K562 (cell line): ENCODE data around the gene MARS1. TPM values are rescaled to one million over a fixed set of nuclear protein-coding genes. Genes with fewer than 3 reads are reported as not detected.

ENCODE experiments used
- ATAC-seq: fragments of 200-7000 bp; cut with Tn5 transposase; 3 replicates; pipeline ENCODE4 v1.9.1; 2020; ENCODE audit warnings: moderate library complexity
- BruUV-seq: library from RNA; stranded (reverse); fragments of 400-500 nt; replicated peaks from 2 replicates; lab custom pipeline; 2021; lab: Mats Ljungman, UMichigan
- CTCF ChIA-PET: fragments of 300-600 bp; formaldehyde crosslinking; extraction: SDS; loops from one replicate; lab custom pipeline; 2021; ENCODE audit warnings: low intra/inter-chr PET ratio; lab: Yijun Ruan, JAX
- POLR2A ChIA-PET: fragments of 300-600, 350-650 bp; sonication (Branson Sonifier 250); formaldehyde crosslinking; extraction: SDS; loops from one replicate; lab custom pipeline; 2021; ENCODE audit warnings: antibody characterized with exemption, inconsistent platforms; lab: Yijun Ruan, JAX
- DNase-seq, 4 experiments: peaks; one replicate each; pipeline versions ENCODE4 v3.0.0 to v3.0.0-alpha.2; 2011 to 2018; ENCODE audit warnings: low spot score in 3 of 4, mixed read lengths in 3 of 4; ENCODE audit errors: extremely low read depth in 1 of 4
- FAIRE-seq: peaks from 2 replicates; lab custom pipeline; 2011; peaks lifted over from hg19 to GRCh38; lab: Jason Lieb, UNC
- H2AFZ ChIP-seq: 2 replicates; pipeline ENCODE4 v1.6.0; 2011; ENCODE audit warnings: low read depth, low read length, control low read depth, inconsistent platforms
- H3K27ac ChIP-seq: fragments of 200-600 bp; 3 replicates; pipeline ENCODE4 v1.8.0; 2011; ENCODE audit warnings: low read depth, mild to moderate bottlenecking, control low read depth, inconsistent platforms, low read length, moderate library complexity, mixed read lengths; ENCODE audit errors: extremely low read depth
- H3K27me3 ChIP-seq, 2 experiments: fragments of 300-600 bp in 1 of 2; 2 replicates in 1 of 2; 3 replicates in 1 of 2; pipeline versions ENCODE4 v1.6.0 to v1.8.0; 2011; ENCODE audit warnings: inconsistent platforms in 2 of 2, low read length in 2 of 2, mild to moderate bottlenecking in 1 of 2, mixed read lengths in 1 of 2, moderate library complexity in 1 of 2; ENCODE audit not compliant: control insufficient read depth in 2 of 2, insufficient read depth in 2 of 2
- H3K36me3 ChIP-seq: fragments of 300-600 bp; 3 replicates; pipeline ENCODE4 v1.8.0; 2011; ENCODE audit warnings: mild to moderate bottlenecking, low read length, inconsistent platforms; ENCODE audit not compliant: control insufficient read depth, insufficient read depth
- H3K4me1 ChIP-seq, 2 experiments: fragments of 200-600 bp in 1 of 2; replicated peaks in 1 of 2; 2 replicates in 1 of 2; 3 replicates in 1 of 2; pipeline versions ENCODE4 v1.5.1 to v1.8.0; 2011; ENCODE audit warnings: inconsistent platforms in 2 of 2, low read length in 2 of 2, mild to moderate bottlenecking in 1 of 2, mixed read lengths in 1 of 2, moderate library complexity in 1 of 2; ENCODE audit not compliant: control insufficient read depth in 2 of 2, insufficient read depth in 2 of 2
- H3K4me2 ChIP-seq: 2 replicates; pipeline ENCODE4 v1.6.1; 2011; ENCODE audit warnings: low read length, control low read depth, inconsistent platforms, mixed read lengths; ENCODE audit not compliant: insufficient read depth
- H3K4me3 ChIP-seq: fragments of 200-600 bp; sonication (generic), shearing (Covaris generic); 2 replicates; pipeline ENCODE4 v1.5.1; 2016; ENCODE audit warnings: control low read depth, inconsistent platforms
- H3K79me2 ChIP-seq: fragments of 200-600 bp; 3 replicates; pipeline ENCODE4 v1.8.0; 2011; ENCODE audit warnings: low read length, inconsistent platforms; ENCODE audit not compliant: control insufficient read depth, insufficient read depth
- H3K9ac ChIP-seq, 2 experiments: 2 replicates each; pipeline versions ENCODE4 v1.6.0 to v1.6.1; 2011; ENCODE audit warnings: low read depth in 2 of 2, low read length in 2 of 2, control low read depth in 1 of 2, inconsistent platforms in 1 of 2, mild to moderate bottlenecking in 1 of 2, mixed read lengths in 1 of 2; ENCODE audit not compliant: insufficient read depth in 1 of 2
- H3K9me1 ChIP-seq: one replicate; pipeline ENCODE4 v1.6.0; 2011; ENCODE audit warnings: inconsistent platforms, mild to moderate bottlenecking, low read length, moderate library complexity; ENCODE audit not compliant: control insufficient read depth, insufficient read depth
- H3K9me3 ChIP-seq: replicated peaks from 2 replicates; pipeline ENCODE4 v1.5.1; 2011; ENCODE audit warnings: low read depth, low read length, inconsistent platforms; ENCODE audit not compliant: control insufficient read depth, insufficient read depth
- H4K20me1 ChIP-seq: replicated peaks from 2 replicates; pipeline ENCODE4 v1.6.1; 2011; ENCODE audit warnings: low read length, inconsistent platforms, mixed read lengths; ENCODE audit not compliant: control insufficient read depth, insufficient read depth
- BRCA1 ChIP-seq, 2 experiments: fragments of 450-650 bp in 1 of 2; sonication (generic) in 1 of 2; formaldehyde crosslinking in 1 of 2; IDR thresholded peaks; 2 replicates each; pipeline versions ENCODE4 v1.5.0 to v1.6.1; 2017 to 2020; ENCODE audit warnings: mild to moderate bottlenecking in 1 of 2, missing genetic modification reagents in 1 of 2
- GTF2E2 ChIP-seq: fragments of 200-800 bp; sonication (Bioruptor generic); IDR thresholded peaks from 2 replicates; pipeline ENCODE4 v1.6.1; 2016; ENCODE audit warnings: missing genetic modification characterization, missing compliant biosample characterization
- MCM5 ChIP-seq: fragments of 450-650 bp; IDR thresholded peaks from 2 replicates; pipeline ENCODE4 v1.6.1; 2016; ENCODE audit warnings: low read depth
- NR2C1 ChIP-seq, 2 experiments: fragments of 450-650 bp; IDR thresholded peaks; 2 replicates each; pipeline ENCODE4 v1.6.1; 2017; ENCODE audit warnings: mild to moderate bottlenecking in 2 of 2, antibody characterized with exemption in 1 of 2, inconsistent platforms in 1 of 2, missing compliant biosample characterization in 1 of 2, missing genetic modification characterization in 1 of 2
- PTRF ChIP-seq: fragments of 450-650 bp; IDR thresholded peaks from 2 replicates; pipeline ENCODE4 v1.6.1; 2016; ENCODE audit warnings: mild to moderate bottlenecking, missing genetic modification characterization, missing compliant biosample characterization
- STAG1 ChIP-seq: sonication (generic); formaldehyde crosslinking; IDR thresholded peaks from 2 replicates; pipeline ENCODE4 v1.5.0; 2020; ENCODE audit warnings: missing genetic modification reagents, borderline replicate concordance
- TCF3 ChIP-seq: sonication (generic); formaldehyde crosslinking; IDR thresholded peaks from 2 replicates; pipeline ENCODE4 v1.4.0; 2020; ENCODE audit warnings: mild to moderate bottlenecking, missing genetic modification reagents
- TEAD4 ChIP-seq, 2 experiments: sonication (generic) in 1 of 2; formaldehyde crosslinking in 1 of 2; IDR thresholded peaks; 2 replicates each; pipeline versions ENCODE4 v1.6.1 to v1.8.0; 2012 to 2022; ENCODE audit warnings: borderline replicate concordance in 1 of 2, inconsistent platforms in 1 of 2, low read length in 1 of 2, mild to moderate bottlenecking in 1 of 2, missing genetic modification reagents in 1 of 2
- ZC3H11A ChIP-seq: IDR thresholded peaks from 2 replicates; pipeline ENCODE4 v1.6.1; 2012; ENCODE audit warnings: low read depth, low read length, improper control_type of control experiment
- ZFP36 ChIP-seq: fragments of 150-350 bp; IDR thresholded peaks from 2 replicates; pipeline ENCODE4 v1.6.1; 2018; ENCODE audit warnings: low read length, low read depth; ENCODE audit not compliant: partially characterized antibody
- ZNF778 ChIP-seq: fragments of 450-650 bp; formaldehyde crosslinking; IDR thresholded peaks from 2 replicates; pipeline ENCODE4 v1.4.0; 2020; ENCODE audit warnings: mild to moderate bottlenecking, moderate library complexity
- ZNF830 ChIP-seq: fragments of 250-450 bp; sonication (Bioruptor Pico); IDR thresholded peaks from 2 replicates; pipeline ENCODE4 v1.5.0; 2021; ENCODE audit warnings: mild to moderate bottlenecking
- WGBS: fragments of 100-300 bp; shearing (Covaris generic); methylation state at CpG from one replicate; pipeline ENCODE4 v1.1.6; 2016; ENCODE audit warnings: low coverage, mixed read lengths; ENCODE audit not compliant: insufficient coverage; ENCODE audit errors: missing lambda C conversion rate; 5-methylcytosine and 5-hydroxymethylcytosine counted together
- in situ Hi-C: fragments of 300-500 bp; cut with MboI; formaldehyde crosslinking; loops from 4 replicates; pipeline ENCODE4 v1.15.0; 2018; ENCODE audit warnings: inconsistent platforms, mixed read lengths
- intact Hi-C: fragments of 100-400 bp; cut with micrococcal nuclease; formaldehyde crosslinking; loops from 2 replicates; pipeline ENCODE4 v1.14.2; 2022
- polyA plus RNA-seq, 8 experiments: library from polyadenylated mRNA; depleted of rRNA in 4 of 8; stranded (reverse) in 5 of 8; unstranded in 3 of 8; fragments of >200 nt; fragmentation: Nextera tagmentation in 2 of 8; fragmentation: Illumina TruSeq in 1 of 8; extraction: Ambion mirVana in 2 of 8; extraction: Trizol in 1 of 8; gene quantifications; 2 replicates each; pipeline versions ENCODE4 v1.2.1 to v1.2.3, GENCODE V29; 2011 to 2014; ENCODE audit warnings: inconsistent platforms in 1 of 8, missing spikeins in 1 of 8
- total RNA-seq, 7 experiments: library from RNA; depleted of rRNA in 6 of 7; stranded (reverse); fragments of >200 nt in 6 of 7; fragmentation: Illumina TruSeq in 2 of 7; extraction: Trizol in 2 of 7; gene quantifications; 2 replicates each; pipeline versions ENCODE4 v1.2.1 to v1.2.3, GENCODE V29; 2011 to 2021; ENCODE audit warnings: low replicate concordance in 1 of 7
- TF ChIP-seq, protein P1 (sequence below): fragments of 450-650 bp; IDR thresholded peaks from 2 replicates; pipeline ENCODE4 v1.7.0; 2016; ENCODE audit warnings: borderline replicate concordance
- TF ChIP-seq, protein P2 (sequence below): fragments of 450-650 bp; formaldehyde crosslinking; IDR thresholded peaks from 2 replicates; pipeline ENCODE4 v1.4.0; 2020; ENCODE audit warnings: mild to moderate bottlenecking, moderate library complexity

The MARS1 gene
- total and polyA plus RNA-seq, 9 of the 15 experiments (the other 6 are each of a cell fraction or from before 2014, with no cell fraction given), result 117 to 382 (median 220) TPM

DNA sequence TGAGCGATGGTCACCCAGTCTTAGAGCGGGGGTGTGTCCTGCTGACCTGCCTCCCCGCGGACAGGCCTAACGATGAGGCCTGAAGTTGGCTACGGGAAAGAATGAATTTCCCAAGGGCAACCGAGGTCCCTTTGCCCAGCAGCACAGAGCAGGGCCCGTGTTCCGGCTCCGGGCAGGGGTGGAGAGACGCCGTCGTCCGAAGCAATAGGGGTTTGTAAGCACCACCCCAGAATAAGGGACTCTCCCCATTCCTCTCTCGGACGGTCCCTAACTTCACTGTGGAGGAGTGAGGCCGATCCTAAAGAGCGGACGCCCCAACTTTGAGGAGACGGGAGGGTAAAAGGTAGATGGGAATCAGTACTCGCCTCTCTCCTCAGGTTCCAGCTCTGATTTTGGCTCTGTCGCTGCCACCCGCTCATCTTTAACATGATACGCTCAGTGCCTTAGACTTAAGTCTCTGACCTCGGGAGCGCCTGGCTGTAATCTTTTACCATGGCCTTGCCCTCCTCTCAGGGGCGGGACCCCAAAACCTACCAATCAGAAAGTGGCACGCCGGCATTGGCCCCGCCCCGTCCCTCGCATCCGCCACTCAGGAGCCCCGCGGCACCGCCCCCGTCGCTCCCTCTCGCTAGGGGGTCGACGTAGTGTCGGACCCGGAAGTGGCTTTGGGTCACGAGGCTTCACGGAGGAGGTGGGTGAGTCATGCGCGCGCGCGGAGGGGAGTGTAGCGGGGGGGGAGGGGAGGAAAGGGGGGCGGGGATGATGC lies 32.4 kb downstream of the MARS1 start, which contains the start of gene DDIT3:
TSS of gene DDIT3 (minus strand) at position 462 of the 766 bp plus-strand sequence. CDS start 3,108 bp downstream, outside the sequence.
- CTCF ChIA-PET, result no interaction called here
- FAIRE-seq (peak; percentile 93), DNase-seq (peak; percentile 94 to 99 (median 96)), ATAC-seq (peak; percentile 67)
- H3K36me3 ChIP-seq, result peaks cover 63% of the 10 kb centered on the region
- H3K27ac ChIP-seq, result peak within 1 kb of the TSS; percentile 99
- intact Hi-C loops, result loop anchor here (1.0 to 5.0 kb wide), 6 partner anchors 19 to 217 kb away; partner anchors contain the start of genes AGAP2, GLI1 and MARS1
- no peaks in the 10 kb centered on the region for H3K9me3 ChIP-seq
- peak within 1 kb of the TSS; percentile 86 for H3K4me3 ChIP-seq
- BruUV-seq, result TSS peak; percentile 63
- H2AFZ ChIP-seq, result peak within 1 kb of the TSS; percentile 93; the same call in 1 of the 2 replicates
- H3K4me1 ChIP-seq, result peaks cover 34 to 48% of the 10 kb centered on the region in 2 experiments
- peaks cover 61% of the 10 kb centered on the region for H3K79me2 ChIP-seq
- peak within 1 kb of the TSS; percentile 99 for H3K4me2 ChIP-seq
- peaks cover 45% of the 10 kb centered on the region for H4K20me1 ChIP-seq
- peak within 1 kb of the TSS; percentile 94 to 100 for H3K9ac ChIP-seq
- H3K27me3 ChIP-seq, result no peaks in the 10 kb centered on the region
- peaks cover 7% of the 10 kb centered on the region for H3K9me1 ChIP-seq
- in situ Hi-C loops, result no loop called here
- POLR2A ChIA-PET, result interaction anchor here (0.6 to 10.1 kb wide), 52 partner anchors 9 to 913 kb away, joined by 3 to 184 read pairs (median 4); partner anchors contain the start of genes ARHGEF25, B4GALNT1, CDK4 and DCTN2
- under 1% methylated on average over 42 of the region's 52 CpGs for WGBS
- no peak for TF ChIP-seq ZFP36
- TF ChIP-seq STAG1, result peak; percentile 59
- TF ChIP-seq TCF3 (CRISPR knock-in tag), result no peak
- TF ChIP-seq ZNF778, result no peak
- no peak for TF ChIP-seq PTRF (tag)
- TF ChIP-seq TEAD4 (IDR thresholded peaks at IDR 0.05; ENCODE audit: low read length), result peak; percentile 63
- TF ChIP-seq TEAD4 (CRISPR knock-in tag; IDR thresholded peaks at IDR 0.05; ENCODE audit: borderline replicate concordance), result peak; percentile 70; the same call in 1 of the 2 replicates
- TF ChIP-seq, protein P1, sequence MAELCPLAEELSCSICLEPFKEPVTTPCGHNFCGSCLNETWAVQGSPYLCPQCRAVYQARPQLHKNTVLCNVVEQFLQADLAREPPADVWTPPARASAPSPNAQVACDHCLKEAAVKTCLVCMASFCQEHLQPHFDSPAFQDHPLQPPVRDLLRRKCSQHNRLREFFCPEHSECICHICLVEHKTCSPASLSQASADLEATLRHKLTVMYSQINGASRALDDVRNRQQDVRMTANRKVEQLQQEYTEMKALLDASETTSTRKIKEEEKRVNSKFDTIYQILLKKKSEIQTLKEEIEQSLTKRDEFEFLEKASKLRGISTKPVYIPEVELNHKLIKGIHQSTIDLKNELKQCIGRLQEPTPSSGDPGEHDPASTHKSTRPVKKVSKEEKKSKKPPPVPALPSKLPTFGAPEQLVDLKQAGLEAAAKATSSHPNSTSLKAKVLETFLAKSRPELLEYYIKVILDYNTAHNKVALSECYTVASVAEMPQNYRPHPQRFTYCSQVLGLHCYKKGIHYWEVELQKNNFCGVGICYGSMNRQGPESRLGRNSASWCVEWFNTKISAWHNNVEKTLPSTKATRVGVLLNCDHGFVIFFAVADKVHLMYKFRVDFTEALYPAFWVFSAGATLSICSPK, result no peak
- TF ChIP-seq GTF2E2 (tag), result peak; percentile 99
- no peak for TF ChIP-seq MCM5
- TF ChIP-seq ZC3H11A, result no peak; the same call in 1 of the 2 replicates
- TF ChIP-seq, protein P2, sequence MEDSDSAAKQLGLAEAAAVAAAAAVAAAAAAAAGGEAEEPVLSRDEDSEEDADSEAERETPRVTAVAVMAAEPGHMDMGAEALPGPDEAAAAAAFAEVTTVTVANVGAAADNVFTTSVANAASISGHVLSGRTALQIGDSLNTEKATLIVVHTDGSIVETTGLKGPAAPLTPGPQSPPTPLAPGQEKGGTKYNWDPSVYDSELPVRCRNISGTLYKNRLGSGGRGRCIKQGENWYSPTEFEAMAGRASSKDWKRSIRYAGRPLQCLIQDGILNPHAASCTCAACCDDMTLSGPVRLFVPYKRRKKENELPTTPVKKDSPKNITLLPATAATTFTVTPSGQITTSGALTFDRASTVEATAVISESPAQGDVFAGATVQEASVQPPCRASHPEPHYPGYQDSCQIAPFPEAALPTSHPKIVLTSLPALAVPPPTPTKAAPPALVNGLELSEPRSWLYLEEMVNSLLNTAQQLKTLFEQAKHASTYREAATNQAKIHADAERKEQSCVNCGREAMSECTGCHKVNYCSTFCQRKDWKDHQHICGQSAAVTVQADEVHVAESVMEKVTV (CRISPR knock-in tag), result 0 out of 2 replicates have a peak, but pooled peaks have one; percentile 38
- TF ChIP-seq ZNF830 (CRISPR knock-in tag), result 0 out of 2 replicates have a peak, but pooled peaks have one; percentile 38
- peak; percentile 54; the same call in 1 of the 2 replicates for TF ChIP-seq NR2C1 (IDR thresholded peaks at IDR 0.05)
- peak; percentile 79 for TF ChIP-seq NR2C1 (tag; IDR thresholded peaks at IDR 0.05)
- TF ChIP-seq BRCA1 (IDR thresholded peaks at IDR 0.05), result no peak
- TF ChIP-seq BRCA1 (CRISPR knock-in tag; IDR thresholded peaks at IDR 0.05), result 0 out of 2 replicates have a peak, but pooled peaks have one; percentile 62
